ENCODE measurements around the gene SEL1L3. TPM values are rescaled to one million over a fixed set of nuclear protein-coding genes. Genes with fewer than 3 reads are reported as not detected.

Gene SEL1L3
- total and polyA plus RNA-seq, 2 donors (not counting 1 experiment from before 2014, with no cell fraction given), result 13.2 to 56.3 TPM

GRCh38 chr4:25905371-25905770 is 42.6 kb upstream of the SEL1L3 start:
- no peaks in the 10 kb centered on the region for H3K27me3 ChIP-seq (ENCODE audit: control insufficient read depth, insufficient read depth, low read length)
- no peak overlapping the region for H3K4me3 ChIP-seq (replicated peaks in 1 of 4; ENCODE audit: control extremely low read depth in 1 of 4, insufficient read depth in 1 of 4, low read depth in 3 of 4, low read length in 4 of 4)
- no peaks in the 10 kb centered on the region for H4K20me1 ChIP-seq (ENCODE audit: control insufficient read depth, extremely low read depth, insufficient read depth, low read length)
- no peaks in the 10 kb centered on the region for H3K36me3 ChIP-seq (ENCODE audit: control insufficient read depth, insufficient read depth, low read length)
- no peak overlapping the region for H2AFZ ChIP-seq (ENCODE audit: low read length)
- no peaks in the 10 kb centered on the region for H3K9me3 ChIP-seq (ENCODE audit: control insufficient read depth, insufficient read depth, low read depth, low read length)
- TF ChIP-seq EZH2 (IDR thresholded peaks at IDR 0.05; ENCODE audit: low read length, missing control alignments), result no peak
- TF ChIP-seq CTCF (conservative IDR thresholded peaks at IDR 0.05 in 1 of 2, IDR thresholded peaks at IDR 0.05 in 1 of 2; ENCODE audit: low read depth in 1 of 2, low read length in 2 of 2), result no peak
- peaks cover 3% of the 10 kb centered on the region for H3K4me1 ChIP-seq (ENCODE audit: control insufficient read depth, extremely low read depth, insufficient read depth, low read length)
- H3K9ac ChIP-seq (ENCODE audit: insufficient read depth, low read length), result no peak overlapping the region
- no peak for DNase-seq (ENCODE audit: low read depth in 2 of 2)
- H3K4me2 ChIP-seq (ENCODE audit: extremely low read depth, insufficient read depth, low read length), result no peak overlapping the region
- no peaks in the 10 kb centered on the region for H3K79me2 ChIP-seq (ENCODE audit: control insufficient read depth, insufficient read depth, low read length)
- no peak overlapping the region for H3K27ac ChIP-seq (ENCODE audit: insufficient read depth, low read length)

- no peaks in the 10 kb centered on the region for H3K9me3 ChIP-seq (ENCODE audit: control insufficient read depth, insufficient read depth, low read depth, low read length)
- DNase-seq (ENCODE audit: low read depth in 2 of 2), result no peak
- H3K4me1 ChIP-seq (ENCODE audit: control insufficient read depth, extremely low read depth, insufficient read depth, low read length), result peaks cover 3% of the 10 kb centered on the region
- no peaks in the 10 kb centered on the region for H4K20me1 ChIP-seq (ENCODE audit: control insufficient read depth, extremely low read depth, insufficient read depth, low read length)
- H3K4me2 ChIP-seq (ENCODE audit: extremely low read depth, insufficient read depth, low read length), result no peak overlapping the region
- no peaks in the 10 kb centered on the region for H3K79me2 ChIP-seq (ENCODE audit: control insufficient read depth, insufficient read depth, low read length)
- H3K9ac ChIP-seq (ENCODE audit: insufficient read depth, low read length), result no peak overlapping the region
- H3K27ac ChIP-seq (ENCODE audit: insufficient read depth, low read length), result no peak overlapping the region
- no peak overlapping the region for H3K4me3 ChIP-seq (replicated peaks in 1 of 4; ENCODE audit: control extremely low read depth in 1 of 4, insufficient read depth in 1 of 4, low read depth in 3 of 4, low read length in 4 of 4)
- H3K27me3 ChIP-seq (ENCODE audit: control insufficient read depth, insufficient read depth, low read length), result no peaks in the 10 kb centered on the region
- TF ChIP-seq CTCF (conservative IDR thresholded peaks at IDR 0.05 in 1 of 2, IDR thresholded peaks at IDR 0.05 in 1 of 2; ENCODE audit: low read depth in 1 of 2, low read length in 2 of 2) (no peak), EZH2 (IDR thresholded peaks at IDR 0.05; ENCODE audit: low read length, missing control alignments) (no peak)
- H3K36me3 ChIP-seq (ENCODE audit: control insufficient read depth, insufficient read depth, low read length), result no peaks in the 10 kb centered on the region
- no peak overlapping the region for H2AFZ ChIP-seq (ENCODE audit: low read length)
Measured at GRCh38 chr4:25904748-25905082, 41.9 kb upstream of the SEL1L3 start.

- H3K27me3 ChIP-seq (ENCODE audit: control insufficient read depth, insufficient read depth, low read length), result no peaks in the 10 kb centered on the region
- no peak for TF ChIP-seq EZH2 (IDR thresholded peaks at IDR 0.05; ENCODE audit: low read length, missing control alignments)
- no peak for TF ChIP-seq CTCF (conservative IDR thresholded peaks at IDR 0.05 in 1 of 2, IDR thresholded peaks at IDR 0.05 in 1 of 2; ENCODE audit: low read depth in 1 of 2, low read length in 2 of 2)
- no peaks in the 10 kb centered on the region for H4K20me1 ChIP-seq (ENCODE audit: control insufficient read depth, extremely low read depth, insufficient read depth, low read length)
- no peak overlapping the region for H3K4me2 ChIP-seq (ENCODE audit: extremely low read depth, insufficient read depth, low read length)
- DNase-seq (ENCODE audit: low read depth in 2 of 2), result no peak
- no peaks in the 10 kb centered on the region for H3K79me2 ChIP-seq (ENCODE audit: control insufficient read depth, insufficient read depth, low read length)
- H3K9ac ChIP-seq (ENCODE audit: insufficient read depth, low read length), result no peak overlapping the region
- peaks cover 3% of the 10 kb centered on the region for H3K4me1 ChIP-seq (ENCODE audit: control insufficient read depth, extremely low read depth, insufficient read depth, low read length)
- no peak overlapping the region for H3K4me3 ChIP-seq (replicated peaks in 1 of 4; ENCODE audit: control extremely low read depth in 1 of 4, insufficient read depth in 1 of 4, low read depth in 3 of 4, low read length in 4 of 4)
- H3K27ac ChIP-seq (ENCODE audit: insufficient read depth, low read length), result no peak overlapping the region
- no peaks in the 10 kb centered on the region for H3K36me3 ChIP-seq (ENCODE audit: control insufficient read depth, insufficient read depth, low read length)
- H3K9me3 ChIP-seq (ENCODE audit: control insufficient read depth, insufficient read depth, low read depth, low read length), result no peaks in the 10 kb centered on the region
- H2AFZ ChIP-seq (ENCODE audit: low read length), result no peak overlapping the region
Measured at GRCh38 chr4:25903900-25904747, 41.3 kb upstream of the SEL1L3 start.
